NCI-H2107 treated with DMSO at 0.1 percent for 48 hours (cell line): Measurements from ENCODE around the gene DDX39B.
"Not testable (repeated sequence)": the region's sequence is repeated elsewhere in the genome, so short reads cannot be mapped to it uniquely, and the experiment has no call there.

Experiments used
- DNase-seq: peaks from one replicate; lab custom pipeline; 2025; ENCODE audit not compliant: unreplicated experiment; lab: John Stamatoyannopoulos, UW

The DDX39B gene

GRCh38 chr6:31487674-31488073 lies 54.1 kb downstream of the DDX39B start:
- not testable (repeated sequence) for DNase-seq

- not testable (repeated sequence) for DNase-seq
These were observed 55.6 kb downstream of the DDX39B start for GRCh38 chr6:31486065-31486837.

GRCh38 chr6:31485055-31485454 lies 56.7 kb downstream of the DDX39B start:
- no peak for DNase-seq

GRCh38 chr6:31483392-31483791 lies 58.4 kb downstream of the DDX39B start:
- no peak for DNase-seq

- no peak for DNase-seq
These were observed 61.2 kb downstream of the DDX39B start for GRCh38 chr6:31480574-31480973.
